Fibroblast of lung (primary cell): ENCODE data around the gene UVRAG. TPM values are rescaled to one million over a fixed set of nuclear protein-coding genes. Genes with fewer than 3 reads are reported as not detected.

Experiments used
- DNase-seq, 2 donors: peaks; one replicate each; pipeline versions ENCODE4 v3.0.0 to v3.0.0-alpha.2; 2010; ENCODE audit warnings: low read depth in 2 of 2
- H2AFZ ChIP-seq: 2 replicates; pipeline ENCODE4 v1.5.1; 2012; ENCODE audit warnings: low read length, control low read depth, inconsistent platforms
- H3K27ac ChIP-seq: 2 replicates; pipeline ENCODE4 v1.5.1; 2011; ENCODE audit warnings: low read length, control low read depth; ENCODE audit not compliant: insufficient read depth
- H3K27me3 ChIP-seq: 2 replicates; pipeline ENCODE4 v1.5.1; 2011; ENCODE audit warnings: mild to moderate bottlenecking, low read length; ENCODE audit not compliant: control insufficient read depth, insufficient read depth
- H3K36me3 ChIP-seq: 2 replicates; pipeline ENCODE4 v1.5.1; 2011; ENCODE audit warnings: low read length; ENCODE audit not compliant: control insufficient read depth, insufficient read depth
- H3K4me1 ChIP-seq: 2 replicates; pipeline ENCODE4 v1.5.1; 2011; ENCODE audit warnings: low read length; ENCODE audit not compliant: control insufficient read depth, insufficient read depth; ENCODE audit errors: extremely low read depth
- H3K4me2 ChIP-seq: 2 replicates; pipeline ENCODE4 v1.5.1; 2011; ENCODE audit warnings: low read length, control low read depth; ENCODE audit not compliant: insufficient read depth; ENCODE audit errors: extremely low read depth
- H3K4me3 ChIP-seq, 4 experiments: fragments of 200-600 bp in 1 of 4; sonication (generic) in 1 of 4; replicated peaks in 1 of 4; 2 replicates each; pipeline ENCODE4 v1.5.1; 2011 to 2016; ENCODE audit warnings: low read length in 4 of 4, low read depth in 3 of 4, mild to moderate bottlenecking in 3 of 4, control low read depth in 2 of 4, inconsistent platforms in 1 of 4, mixed read lengths in 1 of 4; ENCODE audit not compliant: insufficient read depth in 1 of 4; ENCODE audit errors: control extremely low read depth in 1 of 4
- H3K79me2 ChIP-seq: 2 replicates; pipeline ENCODE4 v1.5.1; 2012; ENCODE audit warnings: mild to moderate bottlenecking, low read length, inconsistent platforms; ENCODE audit not compliant: control insufficient read depth, insufficient read depth
- H3K9ac ChIP-seq: 2 replicates; pipeline ENCODE4 v1.5.1; 2011; ENCODE audit warnings: mild to moderate bottlenecking, low read length, control low read depth; ENCODE audit not compliant: insufficient read depth
- H3K9me3 ChIP-seq: 2 replicates; pipeline ENCODE4 v1.5.1; 2012; ENCODE audit warnings: low read depth, low read length; ENCODE audit not compliant: control insufficient read depth, insufficient read depth
- H4K20me1 ChIP-seq: 2 replicates; pipeline ENCODE4 v1.5.1; 2011; ENCODE audit warnings: low read length; ENCODE audit not compliant: control insufficient read depth, insufficient read depth; ENCODE audit errors: extremely low read depth
- EZH2 ChIP-seq: IDR thresholded peaks from 2 replicates; pipeline ENCODE4 v1.5.1; 2012; ENCODE audit warnings: low read length, control low read depth, mild to moderate bottlenecking; ENCODE audit errors: missing control alignments
- polyA plus RNA-seq, 2 donors: library from polyadenylated mRNA; depleted of rRNA in 1 of 2; stranded (reverse) in 1 of 2; unstranded in 1 of 2; fragments of >200 nt; gene quantifications; 2 replicates each; pipeline ENCODE4 v1.2.1, GENCODE V29; 2011 to 2012; ENCODE audit warnings: missing spikeins in 1 of 2
- total RNA-seq: library from RNA; depleted of rRNA; stranded (reverse); fragments of >200 nt; gene quantifications from 2 replicates; pipeline ENCODE4 v1.2.1, GENCODE V29; 2014
- TF ChIP-seq, protein P1 (sequence below), 2 donors: IDR thresholded peaks in 1 of 2; conservative IDR thresholded peaks in 1 of 2; 1 replicate in 1 of 2; 2 replicates in 1 of 2; pipeline ENCODE4 v1.5.1; 2011 to 2012; ENCODE audit warnings: low read length in 2 of 2, control low read depth in 1 of 2, inconsistent platforms in 1 of 2, low read depth in 1 of 2, mild to moderate bottlenecking in 1 of 2

Gene UVRAG
- total and polyA plus RNA-seq, 2 donors (not counting 1 experiment from before 2014, with no cell fraction given), result 15.8 to 22.1 TPM

DNA sequence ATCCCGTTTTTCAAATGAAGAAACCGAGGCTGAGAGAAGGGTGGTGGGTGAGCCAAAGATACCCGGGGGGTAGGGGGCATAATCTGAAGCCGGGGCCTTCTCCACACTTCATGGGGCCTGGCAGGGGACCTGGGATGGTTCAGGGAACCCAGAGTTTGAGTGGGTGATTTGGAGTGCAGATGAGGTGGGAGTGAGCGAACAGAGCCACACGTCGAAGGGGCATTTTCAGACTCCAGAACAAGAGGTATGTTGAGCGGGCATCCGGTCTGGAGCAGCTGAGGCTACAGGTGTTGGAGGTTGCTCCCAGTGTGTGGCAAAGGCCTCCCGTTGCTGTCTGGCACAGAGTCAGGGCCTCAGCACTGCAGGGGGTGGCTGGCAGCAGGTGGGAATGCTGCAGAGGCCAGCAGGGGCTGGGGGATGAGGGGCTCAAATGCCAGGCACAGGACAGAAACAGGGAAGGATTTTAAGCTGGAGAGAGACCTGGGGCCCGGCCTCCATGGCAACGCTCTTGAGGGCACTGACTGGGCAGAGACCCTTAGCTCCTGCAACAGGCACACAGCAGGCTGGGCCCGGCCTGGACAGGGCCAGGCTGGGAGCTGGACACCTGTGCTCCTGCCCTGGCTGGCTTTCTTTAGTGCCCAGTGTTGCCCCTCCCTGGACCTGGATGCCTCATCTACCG is 345.1 kb downstream of the UVRAG start:
- Histone ChIP-seq H3K4me1 (peaks cover 2% of the 10 kb centered on the region), H3K9me3 (no peaks in the 10 kb centered on the region), H3K27me3 (peaks cover 6% of the 10 kb centered on the region), H3K9ac (no peak overlapping the region), H3K27ac (no peak overlapping the region), H3K4me2 (no peak overlapping the region), H4K20me1 (no peaks in the 10 kb centered on the region), H3K36me3 (no peaks in the 10 kb centered on the region), H3K4me3 (no peak overlapping the region), H3K79me2 (no peaks in the 10 kb centered on the region), H2AFZ (no peak overlapping the region)
- DNase-seq, result no peak
- no peak for TF ChIP-seq EZH2
- TF ChIP-seq, protein P1, sequence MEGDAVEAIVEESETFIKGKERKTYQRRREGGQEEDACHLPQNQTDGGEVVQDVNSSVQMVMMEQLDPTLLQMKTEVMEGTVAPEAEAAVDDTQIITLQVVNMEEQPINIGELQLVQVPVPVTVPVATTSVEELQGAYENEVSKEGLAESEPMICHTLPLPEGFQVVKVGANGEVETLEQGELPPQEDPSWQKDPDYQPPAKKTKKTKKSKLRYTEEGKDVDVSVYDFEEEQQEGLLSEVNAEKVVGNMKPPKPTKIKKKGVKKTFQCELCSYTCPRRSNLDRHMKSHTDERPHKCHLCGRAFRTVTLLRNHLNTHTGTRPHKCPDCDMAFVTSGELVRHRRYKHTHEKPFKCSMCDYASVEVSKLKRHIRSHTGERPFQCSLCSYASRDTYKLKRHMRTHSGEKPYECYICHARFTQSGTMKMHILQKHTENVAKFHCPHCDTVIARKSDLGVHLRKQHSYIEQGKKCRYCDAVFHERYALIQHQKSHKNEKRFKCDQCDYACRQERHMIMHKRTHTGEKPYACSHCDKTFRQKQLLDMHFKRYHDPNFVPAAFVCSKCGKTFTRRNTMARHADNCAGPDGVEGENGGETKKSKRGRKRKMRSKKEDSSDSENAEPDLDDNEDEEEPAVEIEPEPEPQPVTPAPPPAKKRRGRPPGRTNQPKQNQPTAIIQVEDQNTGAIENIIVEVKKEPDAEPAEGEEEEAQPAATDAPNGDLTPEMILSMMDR (conservative IDR thresholded peaks at IDR 0.05 in 1 of 2, IDR thresholded peaks at IDR 0.05 in 1 of 2; ENCODE audit: low read depth in 1 of 2, low read length in 2 of 2), result no peak

DNA sequence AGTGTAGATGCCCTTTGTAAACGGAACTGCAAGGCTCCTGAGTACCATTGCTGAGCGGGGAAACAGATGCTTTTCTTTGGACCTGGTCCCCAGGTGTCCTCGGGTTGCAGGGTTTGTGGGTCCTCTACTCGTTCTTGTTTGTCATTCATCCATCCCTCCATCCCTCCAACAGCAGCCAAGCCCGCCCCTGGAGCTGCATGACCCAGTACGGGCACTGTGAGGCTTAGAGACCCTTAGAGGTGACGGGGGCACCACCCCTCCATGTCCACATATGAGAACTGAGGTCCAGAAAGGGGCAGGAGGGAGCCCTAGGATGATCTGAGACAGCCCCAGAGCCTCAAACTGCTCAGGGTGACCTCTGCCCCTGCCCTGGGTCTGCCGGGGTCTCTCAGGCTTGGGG is 345.8 kb downstream of the UVRAG start:
- DNase-seq, result no peak
- H4K20me1 ChIP-seq, result no peaks in the 10 kb centered on the region
- TF ChIP-seq, protein P1 (conservative IDR thresholded peaks at IDR 0.05 in 1 of 2, IDR thresholded peaks at IDR 0.05 in 1 of 2; ENCODE audit: low read depth in 1 of 2, low read length in 2 of 2), result no peak
- TF ChIP-seq EZH2, result no peak
- no peak overlapping the region for H3K4me3 ChIP-seq
- no peaks in the 10 kb centered on the region for H3K36me3 ChIP-seq
- H3K9me3 ChIP-seq, result no peaks in the 10 kb centered on the region
- peaks cover 6% of the 10 kb centered on the region for H3K27me3 ChIP-seq
- H3K4me1 ChIP-seq, result peaks cover 2% of the 10 kb centered on the region
- no peak overlapping the region for H3K4me2 ChIP-seq
- no peak overlapping the region for H3K27ac ChIP-seq
- H2AFZ ChIP-seq, result no peak overlapping the region
- no peaks in the 10 kb centered on the region for H3K79me2 ChIP-seq
- H3K9ac ChIP-seq, result no peak overlapping the region

DNA sequence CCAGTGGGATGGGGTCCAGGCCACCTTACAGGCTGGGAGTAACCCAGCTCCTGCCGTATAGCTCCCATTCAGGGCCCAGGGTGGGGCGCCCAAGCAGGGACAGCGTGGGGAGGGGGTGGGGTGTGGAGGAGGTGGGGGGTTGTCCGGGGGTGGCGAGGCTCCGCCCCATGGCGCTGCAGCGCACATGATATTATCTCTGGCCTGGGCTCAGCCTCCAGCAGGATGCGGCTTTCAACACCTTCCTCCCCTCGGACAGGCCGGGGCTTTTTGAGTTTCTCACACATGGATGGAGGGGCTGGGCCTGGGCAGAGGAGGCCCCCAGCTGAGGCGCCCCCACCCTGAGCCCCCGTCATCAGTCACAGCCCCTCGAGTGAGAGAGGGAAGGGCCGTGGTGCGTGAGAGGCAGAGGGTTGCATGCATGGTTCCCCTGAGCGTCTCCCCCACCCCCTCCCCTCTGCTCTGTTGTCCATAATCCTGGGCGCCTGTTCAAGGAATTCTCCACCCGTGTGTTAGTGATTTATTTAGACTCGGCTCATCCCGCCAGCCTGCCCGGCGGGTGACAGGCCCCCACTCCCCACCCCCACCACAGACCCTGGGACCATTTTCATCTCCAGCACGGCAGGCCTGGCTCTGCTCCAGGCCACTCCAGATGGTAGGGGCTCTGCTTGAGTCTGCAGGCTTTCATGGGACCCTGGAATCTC is 346.4 kb downstream of the UVRAG start:
- Histone ChIP-seq H3K79me2 (no peaks in the 10 kb centered on the region), H3K36me3 (no peaks in the 10 kb centered on the region), H3K4me1 (peaks cover 2% of the 10 kb centered on the region), H3K9me3 (no peaks in the 10 kb centered on the region), H4K20me1 (no peaks in the 10 kb centered on the region), H3K9ac (no peak overlapping the region), H2AFZ (no peak overlapping the region), H3K27ac (no peak overlapping the region), H3K4me2 (peak overlapping the region; percentile 13), H3K4me3 (no peak overlapping the region), H3K27me3 (peaks cover 8% of the 10 kb centered on the region)
- no peak for DNase-seq
- TF ChIP-seq, protein P1 (conservative IDR thresholded peaks at IDR 0.05 in 1 of 2, IDR thresholded peaks at IDR 0.05 in 1 of 2; ENCODE audit: low read depth in 1 of 2, low read length in 2 of 2), result no peak
- TF ChIP-seq EZH2, result no peak
